ENCODE results near the gene RBM33.

The RBM33 gene

GRCh38 chr7:155721056-155721455 lies 76.6 kb downstream of the RBM33 start (continued):
- TF ChIP-seq ZNF488 (tag by site-specific recombination; IDR thresholded peaks at IDR 0.05) (no peak), ZNF449 (tag by site-specific recombination; IDR thresholded peaks at IDR 0.05) (no peak), ZNF621 (tag by site-specific recombination; IDR thresholded peaks at IDR 0.05) (no peak), ZNF747 (tag by site-specific recombination; IDR thresholded peaks at IDR 0.05) (no peak), ZNF518A (tag by site-specific recombination; conservative IDR thresholded peaks at IDR 0.05; ENCODE audit: low read depth) (no peak), KLF7 (tag by site-specific recombination; IDR thresholded peaks at IDR 0.05; ENCODE audit: borderline replicate concordance) (no peak), ZNF423 (tag by site-specific recombination; IDR thresholded peaks at IDR 0.05) (no peak), MYNN (tag by site-specific recombination; IDR thresholded peaks at IDR 0.05; ENCODE audit: borderline replicate concordance) (no peak), ZNF394 (tag by site-specific recombination; IDR thresholded peaks at IDR 0.05; ENCODE audit: borderline replicate concordance) (no peak), ZNF658 (tag by site-specific recombination; IDR thresholded peaks at IDR 0.05) (no peak), IKZF3 (tag by site-specific recombination; IDR thresholded peaks at IDR 0.05) (no peak), PRDM10 (tag by site-specific recombination; IDR thresholded peaks at IDR 0.05) (no peak), ZNF600 (tag by site-specific recombination; IDR thresholded peaks at IDR 0.05) (no peak), KLF16 (tag by site-specific recombination; IDR thresholded peaks at IDR 0.05) (no peak)

- ChIA-PET POLR2A (no interaction called here), CTCF (interaction anchor here (0.6 to 1.6 kb wide), 5 partner anchors 9 to 1420 kb away, joined by 3 to 6 read pairs (median 3); no protein-coding TSS in a partner anchor)
- Histone ChIP-seq H3K9me3 (ENCODE audit: control insufficient read depth, insufficient read depth, low read depth, low read length) (no peaks in the 10 kb centered on the region), H3K27ac (ENCODE audit: extremely low read depth, low read depth, low read length) (no peak overlapping the region), H3K4me1 (ENCODE audit: control insufficient read depth, insufficient read depth, low read length) (no peaks in the 10 kb centered on the region), H3K4me3 (ENCODE audit: low read depth, low read length) (no peak overlapping the region), H3K36me3 (ENCODE audit: control insufficient read depth in 2 of 2, insufficient read depth in 1 of 2, low read length in 2 of 2) (peaks cover 0 to 36% of the 10 kb centered on the region in 2 experiments; a peak in 1 of 3 replicates)
- TF ChIP-seq ZBTB17 (tag by site-specific recombination; IDR thresholded peaks at IDR 0.05) (no peak), ZNF449 (tag by site-specific recombination; IDR thresholded peaks at IDR 0.05) (no peak), ZNF140 (tag by site-specific recombination; IDR thresholded peaks at IDR 0.05) (no peak), PRDM2 (tag by site-specific recombination; IDR thresholded peaks at IDR 0.05; ENCODE audit: borderline replicate concordance) (no peak), KLF8 (tag by site-specific recombination; IDR thresholded peaks at IDR 0.05) (no peak)
Observed at GRCh38 chr7:155722118-155722517, 77.7 kb downstream of the RBM33 start.
